ENCODE data around the gene CCNJL.

CCNJL gene

GRCh38 chr5:160330212-160330611 is 17.8 kb upstream of the CCNJL start:
- DNase-seq, result no peak

GRCh38 chr5:160327818-160328217 is 15.5 kb upstream of the CCNJL start:
- no peak for DNase-seq

- DNase-seq, result no peak
Observed at GRCh38 chr5:160326981-160327380, 14.6 kb upstream of the CCNJL start.

GRCh38 chr5:160325716-160326115 is 13.4 kb upstream of the CCNJL start:
- no peak for DNase-seq

- peak; percentile 42 for DNase-seq
Observed at GRCh38 chr5:160324886-160325285, 12.5 kb upstream of the CCNJL start.

GRCh38 chr5:160318409-160318808 is 6.0 kb upstream of the CCNJL start:
- DNase-seq, result peak; percentile 75

- DNase-seq, result no peak
Observed at GRCh38 chr5:160317434-160317833, 5.1 kb upstream of the CCNJL start.

- peak; percentile 23 for DNase-seq
Observed at GRCh38 chr5:160315968-160316367, 3.6 kb upstream of the CCNJL start.

- DNase-seq, result no peak
Observed at GRCh38 chr5:160312960-160313727, 780 bp upstream of the CCNJL start.

GRCh38 chr5:160311491-160312133 is 752 bp downstream of the CCNJL start:
- DNase-seq, result no peak

- no peak for DNase-seq
Observed at GRCh38 chr5:160310552-160311295, 1.6 kb downstream of the CCNJL start.

- DNase-seq, result no peak
Observed at GRCh38 chr5:160310140-160310539, 2.2 kb downstream of the CCNJL start.

- no peak for DNase-seq
Observed at GRCh38 chr5:160306696-160307095, 5.7 kb downstream of the CCNJL start.

- no peak for DNase-seq
Observed at GRCh38 chr5:160305319-160305718, 7.0 kb downstream of the CCNJL start.

GRCh38 chr5:160303690-160304089 is 8.7 kb downstream of the CCNJL start:
- DNase-seq, result no peak

GRCh38 chr5:160298189-160298588 is 14.2 kb downstream of the CCNJL start:
- peak; percentile 88 for DNase-seq

- no peak for DNase-seq
Observed at GRCh38 chr5:160297776-160298175, 14.6 kb downstream of the CCNJL start.

- no peak for DNase-seq
Observed at GRCh38 chr5:160297004-160297403, 15.4 kb downstream of the CCNJL start.

GRCh38 chr5:160296496-160296895 is 15.9 kb downstream of the CCNJL start:
- no peak for DNase-seq

- DNase-seq, result peak; percentile 27
Observed at GRCh38 chr5:160293901-160294561, 18.3 kb downstream of the CCNJL start.

GRCh38 chr5:160293386-160293785 is 19.0 kb downstream of the CCNJL start:
- DNase-seq, result no peak

- no peak for DNase-seq
Observed at GRCh38 chr5:160291467-160291866, 20.9 kb downstream of the CCNJL start.

- no peak for DNase-seq
Observed at GRCh38 chr5:160290751-160291150, 21.6 kb downstream of the CCNJL start.

Measured in MV-4-11 (cell line).